GM12878 (cell line): ENCODE measurements around the gene SIK2. TPM values are rescaled to one million over a fixed set of nuclear protein-coding genes. Genes with fewer than 3 reads are reported as not detected.

Source experiments
- ATAC-seq: fragments of 200-7000 bp; cut with Tn5 transposase; 3 replicates; pipeline ENCODE4 v1.9.1; 2020; ENCODE audit warnings: mild to moderate bottlenecking, moderate library complexity
- BruUV-seq: library from RNA; stranded (reverse); fragments of 400-500 nt; replicated peaks from 2 replicates; lab custom pipeline; 2021; lab: Mats Ljungman, UMichigan
- CTCF ChIA-PET: fragments of 300-600 bp; sonication (Branson Sonifier 250); formaldehyde crosslinking; extraction: SDS; loops from one replicate; lab custom pipeline; 2021; ENCODE audit warnings: inconsistent platforms; lab: Yijun Ruan, JAX
- POLR2A ChIA-PET: fragments of 350-600 bp; formaldehyde crosslinking; extraction: SDS; loops from one replicate; lab custom pipeline; 2021; ENCODE audit warnings: inconsistent platforms; lab: Charles Lee
- RAD21 ChIA-PET: fragments of 300-600 bp; sonication (Branson Sonifier 250); formaldehyde crosslinking; loops from one replicate; lab custom pipeline; 2023; ENCODE audit warnings: antibody characterized with exemption; ENCODE audit not compliant: unreplicated experiment; lab: Charles Lee
- SMC1A ChIA-PET: fragments of 300-600 bp; sonication (Branson Sonifier 250); formaldehyde crosslinking; loops from one replicate; lab custom pipeline; 2023; ENCODE audit not compliant: unreplicated experiment, uncharacterized antibody; lab: Charles Lee
- DNase-seq: peaks from one replicate; pipeline ENCODE4 v3.0.0-alpha.2; 2011; ENCODE audit warnings: low read depth, low spot score
- FAIRE-seq: peaks from 3 replicates; lab custom pipeline; 2011; peaks lifted over from hg19 to GRCh38; lab: Jason Lieb, UNC
- H2AFZ ChIP-seq: 2 replicates; pipeline ENCODE4 v1.6.0; 2011; ENCODE audit warnings: low read depth, low read length, control low read depth; ENCODE audit not compliant: control insufficient read depth
- H3K27ac ChIP-seq: 2 replicates; pipeline ENCODE4 v1.5.1; 2011; ENCODE audit warnings: control low read depth; ENCODE audit not compliant: control insufficient read depth, insufficient read depth
- H3K27me3 ChIP-seq, 2 experiments: replicated peaks in 1 of 2; 2 replicates each; pipeline versions ENCODE4 v1.6.0 to v1.6.1; 2011; ENCODE audit warnings: low read length in 1 of 2; ENCODE audit not compliant: control insufficient read depth in 2 of 2, insufficient read depth in 2 of 2
- H3K36me3 ChIP-seq, 2 experiments: 2 replicates each; pipeline ENCODE4 v1.5.1; 2011; ENCODE audit warnings: low read length in 1 of 2; ENCODE audit not compliant: control insufficient read depth in 2 of 2, insufficient read depth in 2 of 2
- H3K4me1 ChIP-seq: 2 replicates; pipeline ENCODE4 v1.6.1; 2011; ENCODE audit warnings: mild to moderate bottlenecking, low read length, moderate library complexity, mixed read lengths; ENCODE audit not compliant: control insufficient read depth, insufficient read depth
- H3K4me2 ChIP-seq: 2 replicates; pipeline ENCODE4 v1.6.0; 2011; ENCODE audit warnings: control low read depth; ENCODE audit not compliant: control insufficient read depth, insufficient read depth
- H3K4me3 ChIP-seq: fragments of 200-600 bp; sonication (generic); 2 replicates; pipeline ENCODE4 v1.5.1; 2016
- H3K79me2 ChIP-seq: 2 replicates; pipeline ENCODE4 v1.6.0; 2011; ENCODE audit warnings: low read length; ENCODE audit not compliant: control insufficient read depth, insufficient read depth
- H3K9ac ChIP-seq: 2 replicates; pipeline ENCODE4 v1.8.0; 2011; ENCODE audit warnings: low read length, control low read depth, mixed read lengths; ENCODE audit not compliant: control insufficient read depth, insufficient read depth
- H3K9me3 ChIP-seq: replicated peaks from 3 replicates; pipeline ENCODE4 v1.5.1; 2011; ENCODE audit warnings: mild to moderate bottlenecking, low read length; ENCODE audit not compliant: control insufficient read depth, insufficient read depth
- H4K20me1 ChIP-seq: 2 replicates; pipeline ENCODE4 v1.6.0; 2011; ENCODE audit not compliant: control insufficient read depth, insufficient read depth
- BACH1 ChIP-seq: fragments of 450-650 bp; IDR thresholded peaks from 2 replicates; pipeline ENCODE4 v1.6.1; 2017; ENCODE audit warnings: mild to moderate bottlenecking, borderline replicate concordance
- CHD4 ChIP-seq: fragments of 200-600 bp; sonication (generic); IDR thresholded peaks from 2 replicates; pipeline ENCODE4 v1.6.1; 2016; ENCODE audit warnings: mild to moderate bottlenecking
- DPF2 ChIP-seq: fragments of 450-650 bp; IDR thresholded peaks from 2 replicates; pipeline ENCODE4 v1.6.1; 2017; ENCODE audit warnings: mild to moderate bottlenecking
- FOS ChIP-seq: IDR thresholded peaks from 3 replicates; pipeline ENCODE4 v1.6.1; 2011; ENCODE audit warnings: borderline replicate concordance; ENCODE audit not compliant: insufficient read length; ENCODE audit errors: extremely low read depth
- KAT2A ChIP-seq: conservative IDR thresholded peaks from 2 replicates; pipeline ENCODE4 v1.6.1; 2011; ENCODE audit warnings: low read depth, low read length; ENCODE audit not compliant: control insufficient read depth
- MTA2 ChIP-seq: fragments of 450-650 bp; IDR thresholded peaks from 2 replicates; pipeline ENCODE4 v1.6.1; 2016; ENCODE audit warnings: low read depth, mild to moderate bottlenecking, moderate library complexity
- NFXL1 ChIP-seq: fragments of 450-650 bp; IDR thresholded peaks from 2 replicates; pipeline ENCODE4 v1.6.1; 2017; ENCODE audit warnings: antibody characterized with exemption, mild to moderate bottlenecking, borderline replicate concordance
- RAD21 ChIP-seq: IDR thresholded peaks from 2 replicates; pipeline ENCODE4 v1.6.1; 2011; ENCODE audit warnings: mild to moderate bottlenecking, low read depth, low read length, moderate library complexity; ENCODE audit not compliant: insufficient read depth
- RBBP5 ChIP-seq: fragments of 200-600 bp; sonication (generic); conservative IDR thresholded peaks from 2 replicates; pipeline ENCODE4 v1.6.1; 2016
- SUPT20H ChIP-seq: IDR thresholded peaks from 2 replicates; pipeline ENCODE4 v1.6.1; 2011; ENCODE audit warnings: low read depth, mild to moderate bottlenecking, low read length, moderate library complexity, borderline replicate concordance; ENCODE audit not compliant: control insufficient read depth
- TARDBP ChIP-seq: IDR thresholded peaks from 2 replicates; pipeline ENCODE4 v1.6.1; 2016; ENCODE audit warnings: borderline replicate concordance
- TBL1XR1 ChIP-seq: IDR thresholded peaks from 2 replicates; pipeline ENCODE4 v1.6.1; 2012; ENCODE audit warnings: low read depth, low read length, improper control_type of control experiment
- whole genome bisulfite sequencing: methylation state at CpG from one replicate; pipeline ENCODE4 v1.1.6; 2016; ENCODE audit warnings: low lambda C conversion rate; ENCODE audit not compliant: insufficient replicate concordance, insufficient coverage; ENCODE audit errors: missing lambda C conversion rate; 5-methylcytosine and 5-hydroxymethylcytosine counted together
- in situ Hi-C: fragments of 300-500 bp; cut with MboI; formaldehyde crosslinking; loops from 9 replicates; pipeline ENCODE4 v1.14.3; 2018; ENCODE audit warnings: mixed read lengths
- intact Hi-C: fragments of 100-400 bp; cut with micrococcal nuclease; formaldehyde crosslinking; loops from one replicate; pipeline ENCODE4 v1.14.2; 2022; ENCODE audit not compliant: unreplicated experiment
- polyA plus RNA-seq, 11 experiments: library from polyadenylated mRNA; depleted of rRNA in 4 of 11; unstranded in 6 of 11; stranded (reverse) in 5 of 11; fragments of >200 nt; fragmentation: Nextera tagmentation in 4 of 11; fragmentation: Illumina TruSeq in 1 of 11; extraction: Ambion mirVana in 4 of 11; extraction: Trizol in 1 of 11; gene quantifications; 1 replicate in 1 of 11; 2 replicates in 10 of 11; pipeline versions ENCODE4 v1.2.1 to v1.2.3, GENCODE V29; 2011 to 2016; ENCODE audit warnings: inconsistent platforms in 2 of 11, missing spikeins in 2 of 11, low read depth in 1 of 11
- total RNA-seq, 4 experiments: library from RNA; depleted of rRNA in 3 of 4; stranded (reverse); fragments of >200 nt in 3 of 4; fragmentation: Illumina TruSeq in 1 of 4; extraction: Trizol in 1 of 4; gene quantifications; 2 replicates each; pipeline versions ENCODE4 v1.2.1 to v1.2.3, GENCODE V29; 2013 to 2021
- TF ChIP-seq, protein P1 (sequence below): IDR thresholded peaks from 2 replicates; pipeline ENCODE4 v1.6.1; 2012; ENCODE audit warnings: low read depth, low read length, improper control_type of control experiment
- TF ChIP-seq, protein P2 (sequence below): fragments of 450-650 bp; IDR thresholded peaks from 2 replicates; pipeline ENCODE4 v1.6.1; 2017; ENCODE audit warnings: borderline replicate concordance
- TF ChIP-seq, protein P3 (sequence below): fragments of 450-650 bp; formaldehyde crosslinking; IDR thresholded peaks from 2 replicates; pipeline ENCODE4 v1.5.0; 2022; ENCODE audit warnings: mild to moderate bottlenecking, missing genetic modification characterization

SIK2 gene
- total and polyA plus RNA-seq, 10 of the 15 experiments (the other 5 are each of a cell fraction or from before 2014, with no cell fraction given) = 0.97 to 14.2 (median 4.5) TPM

DNA sequence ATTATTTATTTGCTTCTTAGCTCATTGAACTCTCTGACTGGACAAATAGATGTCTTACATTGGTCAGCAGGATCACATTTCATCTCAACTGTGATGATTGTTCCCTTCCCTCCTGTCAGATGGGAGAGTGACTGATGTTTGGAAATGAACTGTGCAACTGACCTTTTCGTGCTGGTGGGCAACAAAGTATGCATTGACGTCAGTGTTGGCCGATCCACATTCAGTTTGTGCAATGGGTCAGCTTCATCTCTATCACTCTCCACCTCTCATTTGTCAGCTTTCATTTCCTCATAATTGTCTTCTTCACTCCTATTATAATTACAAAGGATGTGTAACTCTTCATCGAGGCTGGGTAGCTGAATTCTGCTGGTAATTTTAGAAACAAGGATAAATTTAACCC lies 92.6 kb downstream of the SIK2 start (continued):
- TF ChIP-seq RAD21 (no peak), FOS (no peak), RBBP5 (no peak), MTA2 (peak; percentile 83), DPF2 (0 out of 2 replicates have a peak, but pooled peaks have one; percentile 23)
- TF ChIP-seq, all 136 proteins: peak for 13

DNA sequence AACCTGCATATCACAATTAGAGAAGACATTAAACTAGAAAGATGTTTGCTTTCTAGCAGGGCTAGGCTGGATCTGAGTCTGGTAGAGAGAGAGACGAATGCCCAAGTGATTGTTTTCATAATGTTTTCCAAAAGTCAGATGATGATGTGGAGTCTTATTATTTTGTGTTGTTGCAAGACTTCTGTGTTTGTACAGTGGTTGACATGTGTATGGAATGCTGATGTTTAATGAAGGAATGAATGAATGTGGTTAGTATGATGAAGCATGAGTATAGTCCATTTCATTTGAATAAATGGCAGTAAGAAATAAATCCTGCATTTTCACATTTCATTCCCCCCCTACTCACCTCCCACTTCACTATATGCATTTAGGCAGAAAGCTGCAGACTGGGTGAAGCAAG lies 94.3 kb downstream of the SIK2 start:
- DNase-seq = no peak
- 96% methylated on average over 1 of the region's 1 CpG for WGBS
- Histone ChIP-seq H3K4me2 (no peak overlapping the region), H3K9ac (no peak overlapping the region), H3K27me3 (no peaks in the 10 kb centered on the region), H3K4me1 (peaks cover 14% of the 10 kb centered on the region), H3K79me2 (no peaks in the 10 kb centered on the region), H3K27ac (no peak overlapping the region), H3K36me3 (peaks cover 0 to 4% of the 10 kb centered on the region in 2 experiments; a peak in 1 of 4 replicates), H3K4me3 (no peak overlapping the region), H3K9me3 (no peaks in the 10 kb centered on the region), H4K20me1 (no peaks in the 10 kb centered on the region), H2AFZ (no peak overlapping the region)
- ChIA-PET CTCF (interaction anchor here (1.0 to 6.8 kb wide), 4 partner anchors 15 to 91 kb away, joined by 3 to 50 read pairs (median 20); no protein-coding TSS in a partner anchor), SMC1A (interaction anchor here (0.6 to 6.7 kb wide), 22 partner anchors 8 to 145 kb away, joined by 3 to 69 read pairs (median 5); partner anchors contain the start of gene PPP2R1B), RAD21 (interaction anchor here (0.6 to 3.2 kb wide), 6 partner anchors 46 to 94 kb away, joined by 3 to 13 read pairs (median 5); partner anchors contain the start of gene PPP2R1B), POLR2A (interaction anchor here (0.7 to 1.5 kb wide), 7 partner anchors 18 to 90 kb away, joined by 3 to 5 read pairs (median 3); no protein-coding TSS in a partner anchor)
- in situ Hi-C loops = no loop called here
- intact Hi-C loops = loop anchor here (2.0 kb wide), 1 partner anchor 94 kb away; the partner anchor contains the start of gene SIK2
- no peak for FAIRE-seq
- ATAC-seq = no peak
- no TSS peak for BruUV-seq
- TF ChIP-seq BACH1 (no peak), KAT2A (no peak), CHD4 (no peak), TARDBP (no peak), TBL1XR1 (no peak), RAD21 (no peak), SUPT20H (no peak), NFXL1 (no peak)
- TF ChIP-seq, protein P1, sequence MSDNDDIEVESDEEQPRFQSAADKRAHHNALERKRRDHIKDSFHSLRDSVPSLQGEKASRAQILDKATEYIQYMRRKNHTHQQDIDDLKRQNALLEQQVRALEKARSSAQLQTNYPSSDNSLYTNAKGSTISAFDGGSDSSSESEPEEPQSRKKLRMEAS = no peak
- TF ChIP-seq, protein P2, sequence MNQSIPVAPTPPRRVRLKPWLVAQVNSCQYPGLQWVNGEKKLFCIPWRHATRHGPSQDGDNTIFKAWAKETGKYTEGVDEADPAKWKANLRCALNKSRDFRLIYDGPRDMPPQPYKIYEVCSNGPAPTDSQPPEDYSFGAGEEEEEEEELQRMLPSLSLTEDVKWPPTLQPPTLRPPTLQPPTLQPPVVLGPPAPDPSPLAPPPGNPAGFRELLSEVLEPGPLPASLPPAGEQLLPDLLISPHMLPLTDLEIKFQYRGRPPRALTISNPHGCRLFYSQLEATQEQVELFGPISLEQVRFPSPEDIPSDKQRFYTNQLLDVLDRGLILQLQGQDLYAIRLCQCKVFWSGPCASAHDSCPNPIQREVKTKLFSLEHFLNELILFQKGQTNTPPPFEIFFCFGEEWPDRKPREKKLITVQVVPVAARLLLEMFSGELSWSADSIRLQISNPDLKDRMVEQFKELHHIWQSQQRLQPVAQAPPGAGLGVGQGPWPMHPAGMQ = no peak
- TF ChIP-seq, protein P3, sequence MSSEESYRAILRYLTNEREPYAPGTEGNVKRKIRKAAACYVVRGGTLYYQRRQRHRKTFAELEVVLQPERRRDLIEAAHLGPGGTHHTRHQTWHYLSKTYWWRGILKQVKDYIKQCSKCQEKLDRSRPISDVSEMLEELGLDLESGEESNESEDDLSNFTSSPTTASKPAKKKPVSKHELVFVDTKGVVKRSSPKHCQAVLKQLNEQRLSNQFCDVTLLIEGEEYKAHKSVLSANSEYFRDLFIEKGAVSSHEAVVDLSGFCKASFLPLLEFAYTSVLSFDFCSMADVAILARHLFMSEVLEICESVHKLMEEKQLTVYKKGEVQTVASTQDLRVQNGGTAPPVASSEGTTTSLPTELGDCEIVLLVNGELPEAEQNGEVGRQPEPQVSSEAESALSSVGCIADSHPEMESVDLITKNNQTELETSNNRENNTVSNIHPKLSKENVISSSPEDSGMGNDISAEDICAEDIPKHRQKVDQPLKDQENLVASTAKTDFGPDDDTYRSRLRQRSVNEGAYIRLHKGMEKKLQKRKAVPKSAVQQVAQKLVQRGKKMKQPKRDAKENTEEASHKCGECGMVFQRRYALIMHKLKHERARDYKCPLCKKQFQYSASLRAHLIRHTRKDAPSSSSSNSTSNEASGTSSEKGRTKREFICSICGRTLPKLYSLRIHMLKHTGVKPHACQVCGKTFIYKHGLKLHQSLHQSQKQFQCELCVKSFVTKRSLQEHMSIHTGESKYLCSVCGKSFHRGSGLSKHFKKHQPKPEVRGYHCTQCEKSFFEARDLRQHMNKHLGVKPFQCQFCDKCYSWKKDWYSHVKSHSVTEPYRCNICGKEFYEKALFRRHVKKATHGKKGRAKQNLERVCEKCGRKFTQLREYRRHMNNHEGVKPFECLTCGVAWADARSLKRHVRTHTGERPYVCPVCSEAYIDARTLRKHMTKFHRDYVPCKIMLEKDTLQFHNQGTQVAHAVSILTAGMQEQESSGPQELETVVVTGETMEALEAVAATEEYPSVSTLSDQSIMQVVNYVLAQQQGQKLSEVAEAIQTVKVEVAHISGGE (CRISPR knock-in tag) = no peak
